WI38 (cell line): ENCODE results near the gene KRTAP9-6.
"Not testable (repeated sequence)": the region's sequence is repeated elsewhere in the genome, so short reads cannot be mapped to it uniquely, and the experiment has no call there.

Source experiments
- H3K4me3 ChIP-seq: 2 replicates; pipeline ENCODE4 v1.5.1; 2011; ENCODE audit warnings: low read depth, mild to moderate bottlenecking, control low read depth, low read length
- CTCF ChIP-seq: IDR thresholded peaks from 2 replicates; pipeline ENCODE4 v1.5.1; 2012; ENCODE audit warnings: low read depth, mild to moderate bottlenecking, control low read depth, low read length

The KRTAP9-6 gene

GRCh38 chr17:41265078-41265477 is at the start of gene KRTAP9-6:
Gene KRTAP9-6, plus strand, starts transcription at chr17:41265378. Its CDS starts 0 bp downstream, at chr17:41265378.
- H3K4me3 ChIP-seq = no peak within 1 kb of the TSS
- TF ChIP-seq CTCF = no peak

GRCh38 chr17:41215681-41216080 is 49.5 kb upstream of the KRTAP9-6 start:
- no peak overlapping the region for H3K4me3 ChIP-seq
- TF ChIP-seq CTCF = no peak

- H3K4me3 ChIP-seq = no peak overlapping the region
- no peak for TF ChIP-seq CTCF
Observed at GRCh38 chr17:41223821-41224220, 41.4 kb upstream of the KRTAP9-6 start.

- no peak for TF ChIP-seq CTCF
- H3K4me3 ChIP-seq = no peak overlapping the region
Observed at GRCh38 chr17:41226051-41226450, 39.1 kb upstream of the KRTAP9-6 start.

GRCh38 chr17:41226598-41227095 is 38.5 kb upstream of the KRTAP9-6 start, which contains the start of gene KRTAP9-2:
Gene KRTAP9-2, plus strand, starts transcription at chr17:41226648. Its CDS starts 7 bp downstream, at chr17:41226655.
- not testable (repeated sequence) for H3K4me3 ChIP-seq

- no peak for TF ChIP-seq CTCF
- H3K4me3 ChIP-seq = no peak overlapping the region
Observed at GRCh38 chr17:41230094-41230493, 35.1 kb upstream of the KRTAP9-6 start.

- H3K4me3 ChIP-seq = no peak overlapping the region
- no peak for TF ChIP-seq CTCF
Observed at GRCh38 chr17:41231731-41232130, 33.4 kb upstream of the KRTAP9-6 start.

- H3K4me3 ChIP-seq = not testable (repeated sequence)
Observed at GRCh38 chr17:41232399-41233105, 32.6 kb upstream of the KRTAP9-6 start, which contains the start of gene KRTAP9-3. Gene KRTAP9-3, plus strand, starts transcription at chr17:41232449. Its CDS starts 53 bp downstream, at chr17:41232502.

GRCh38 chr17:41237116-41237515 is 28.1 kb upstream of the KRTAP9-6 start:
- H3K4me3 ChIP-seq = not testable (repeated sequence)

GRCh38 chr17:41237949-41238437 is 27.2 kb upstream of the KRTAP9-6 start, which contains the start of gene KRTAP9-8:
Gene KRTAP9-8, plus strand, starts transcription at chr17:41237999. Its CDS starts 53 bp downstream, at chr17:41238052.
- not testable (repeated sequence) for H3K4me3 ChIP-seq

- H3K4me3 ChIP-seq = not testable (repeated sequence)
Observed at GRCh38 chr17:41246995-41247787, 18.0 kb upstream of the KRTAP9-6 start.
